LNCaP clone FGC (cell line): ENCODE data around the gene SLC35B4.

ENCODE experiments used
- DNase-seq: peaks from one replicate; pipeline ENCODE4 v3.0.0-alpha.2; 2011; ENCODE audit warnings: low read depth
- H3K4me3 ChIP-seq: 2 replicates; pipeline ENCODE4 v1.5.1; 2011; ENCODE audit warnings: mild to moderate bottlenecking, low read depth, low read length, control low read depth
- CTCF ChIP-seq: IDR thresholded peaks from 2 replicates; pipeline ENCODE4 v1.5.1; 2012; ENCODE audit warnings: mild to moderate bottlenecking; ENCODE audit not compliant: control insufficient read depth, insufficient read depth; ENCODE audit errors: extremely low read depth

Gene SLC35B4

GRCh38 chr7:134357486-134357885, 40.8 kb upstream of the SLC35B4 start:
- no peak for DNase-seq
- H3K4me3 ChIP-seq = no peak overlapping the region
- no peak for TF ChIP-seq CTCF

GRCh38 chr7:134356421-134356936, 39.7 kb upstream of the SLC35B4 start:
- no peak for TF ChIP-seq CTCF
- no peak overlapping the region for H3K4me3 ChIP-seq
- DNase-seq = no peak

GRCh38 chr7:134355927-134356326, 39.2 kb upstream of the SLC35B4 start:
- no peak for DNase-seq
- no peak for TF ChIP-seq CTCF
- no peak overlapping the region for H3K4me3 ChIP-seq

GRCh38 chr7:134355004-134355525, 38.3 kb upstream of the SLC35B4 start:
- DNase-seq = no peak
- TF ChIP-seq CTCF = no peak
- H3K4me3 ChIP-seq = no peak overlapping the region

- no peak for TF ChIP-seq CTCF
- no peak overlapping the region for H3K4me3 ChIP-seq
- no peak for DNase-seq
Observed at GRCh38 chr7:134353411-134353810, 36.7 kb upstream of the SLC35B4 start.

GRCh38 chr7:134351424-134351823, 34.7 kb upstream of the SLC35B4 start:
- no peak overlapping the region for H3K4me3 ChIP-seq
- no peak for TF ChIP-seq CTCF
- DNase-seq = no peak

- no peak for TF ChIP-seq CTCF
- H3K4me3 ChIP-seq = no peak overlapping the region
- no peak for DNase-seq
Observed at GRCh38 chr7:134350709-134351108, 34.0 kb upstream of the SLC35B4 start.
